Measurements from ENCODE around the gene THAP12.

- no peak for TF ChIP-seq LARP7 (IDR thresholded peaks at IDR 0.05)
- no peak for TF ChIP-seq CTCF (IDR thresholded peaks at IDR 0.05 in 2 of 3, conservative IDR thresholded peaks at IDR 0.05 in 1 of 3; ENCODE audit: control insufficient read depth in 2 of 3, extremely low read depth in 1 of 3, insufficient read depth in 1 of 3, low read depth in 3 of 3, low read length in 3 of 3)
- TF ChIP-seq NR2C2 (IDR thresholded peaks at IDR 0.05; ENCODE audit: borderline replicate concordance, control insufficient read depth, insufficient read length, low read depth): no peak
- TF ChIP-seq KDM1A (IDR thresholded peaks at IDR 0.05; ENCODE audit: borderline replicate concordance): no peak
- TF ChIP-seq ETV6 (conservative IDR thresholded peaks at IDR 0.05 in 1 of 2, IDR thresholded peaks at IDR 0.05 in 1 of 2; ENCODE audit: borderline replicate concordance in 1 of 2, low read depth in 1 of 2): no peak
- TF ChIP-seq RCOR1 (conservative IDR thresholded peaks at IDR 0.05; ENCODE audit: low read depth, low read length): no peak
- TF ChIP-seq SMC3 (IDR thresholded peaks at IDR 0.05; ENCODE audit: borderline replicate concordance, low read length): no peak
- TF ChIP-seq CHD2 (IDR thresholded peaks at IDR 0.05; ENCODE audit: borderline replicate concordance, low read depth, low read length): no peak
- no peak for TF ChIP-seq EGR1 (IDR thresholded peaks at IDR 0.05; ENCODE audit: borderline replicate concordance in 1 of 2, low read depth in 2 of 2, low read length in 2 of 2)
- TF ChIP-seq NFYA (IDR thresholded peaks at IDR 0.05; ENCODE audit: borderline replicate concordance, low read depth, low read length): no peak
- TF ChIP-seq REST (IDR thresholded peaks at IDR 0.05; ENCODE audit: low read depth, low read length): no peak
- no peak for TF ChIP-seq ZNF24 (IDR thresholded peaks at IDR 0.05)
- TF ChIP-seq FOS (IDR thresholded peaks at IDR 0.05; ENCODE audit: borderline replicate concordance, extremely low read depth, insufficient read length): no peak
Measured at GRCh38 chr11:76392870-76393269, 11.9 kb upstream of the THAP12 start.

All from GM12878 (cell line).